Naive thymus-derived CD8-positive, alpha-beta T cell (primary cell): ENCODE results near the gene FBXW7. TPM values are rescaled to one million over a fixed set of nuclear protein-coding genes. Genes with fewer than 3 reads are reported as not detected.

Source experiments
- ATAC-seq, 2 donors: fragments of 150-1000 bp; cut with Tn5 transposase in 1 of 2; sonication (Bioruptor Pico), chemical (Tn5 transposase) in 1 of 2; 1 replicate in 1 of 2; 2 replicates in 1 of 2; pipeline ENCODE4 v1.10.0; 2021; ENCODE audit warnings: mild to moderate bottlenecking in 2 of 2, moderate library complexity in 2 of 2
- POLR2A ChIA-PET: fragments of 350-600 bp; sonication (Branson Sonifier 250); formaldehyde crosslinking; loops from one replicate; lab custom pipeline; 2021; ENCODE audit warnings: antibody characterized with exemption; lab: Charles Lee
- DNase-seq, 10 donors: peaks; one replicate each; pipeline versions ENCODE4 v3.0.0 to v3.0.0-alpha.2; 2020 to 2022
- H3K27ac Mint-ChIP-seq, 10 donors: one replicate each; pipeline ENCODE4 v1.8.0; 2020 to 2022; ENCODE audit warnings: mild to moderate bottlenecking in 10 of 10, mixed read lengths in 10 of 10, moderate library complexity in 4 of 10, inconsistent platforms in 1 of 10
- H3K27me3 Mint-ChIP-seq, 5 donors: one replicate each; pipeline ENCODE4 v1.8.0; 2021 to 2022; ENCODE audit warnings: mixed read lengths in 5 of 5
- H3K36me3 Mint-ChIP-seq, 3 donors: one replicate each; pipeline ENCODE4 v1.8.0; 2020 to 2022; ENCODE audit warnings: mixed read lengths in 3 of 3, mild to moderate bottlenecking in 2 of 3, inconsistent platforms in 1 of 3
- H3K4me1 Mint-ChIP-seq, 4 donors: one replicate each; pipeline ENCODE4 v1.8.0; 2021 to 2022; ENCODE audit warnings: mixed read lengths in 4 of 4
- H3K4me3 Mint-ChIP-seq, 10 donors: one replicate each; pipeline ENCODE4 v1.8.0; 2020 to 2022; ENCODE audit warnings: mild to moderate bottlenecking in 10 of 10, mixed read lengths in 10 of 10, moderate library complexity in 6 of 10, inconsistent platforms in 1 of 10
- H3K9me3 Mint-ChIP-seq, 9 donors: one replicate each; pipeline ENCODE4 v1.8.0; 2020 to 2022; ENCODE audit warnings: mixed read lengths in 9 of 9, mild to moderate bottlenecking in 3 of 9, inconsistent platforms in 1 of 9, moderate library complexity in 1 of 9
- microRNA-seq: library from miRNA; unstranded; fragments of <30 nt; microRNA quantifications from one replicate; pipeline ENCODE4 v1.2.0, GENCODE V29; 2022; ENCODE audit warnings: borderline microRNAs expressed
- polyA plus RNA-seq, 3 donors: library from polyadenylated mRNA; unstranded; fragments of 300-500 nt; fragmentation: Illumina TruSeq; gene quantifications; one replicate each; pipeline ENCODE4 v1.2.3, GENCODE V29; 2021
- total RNA-seq, 8 experiments: library from RNA in 2 of 8; stranded (reverse) in 2 of 8; gene quantifications; one replicate each; pipeline ENCODE4 v1.2.3 and lab custom pipeline; 2021 to 2026

The FBXW7 gene
- total and polyA plus RNA-seq, 5 experiments from 2014 or later, result 30.0 to 126 (median 41.4) TPM

DNA sequence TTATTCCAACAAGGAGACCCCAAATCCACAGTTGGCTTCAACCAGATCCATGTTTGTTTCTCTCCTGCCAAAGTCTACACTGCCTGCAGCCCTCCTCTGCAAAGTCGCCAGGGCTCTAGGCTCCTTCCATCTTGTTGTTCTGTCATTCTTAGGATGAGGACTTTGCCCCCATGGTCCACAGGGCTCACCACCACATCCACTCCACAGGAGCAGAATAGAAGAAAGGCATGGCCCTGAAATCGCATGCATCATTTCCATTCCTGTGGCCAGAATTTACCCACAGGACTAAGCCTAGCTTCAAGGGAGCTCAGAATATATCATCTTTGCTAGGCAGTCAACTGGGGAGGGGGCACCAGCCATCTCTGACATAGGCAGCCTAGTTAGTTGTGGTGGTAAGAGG lies 254.7 kb downstream of the FBXW7 start:
- Mint-ChIP-seq H3K4me3 (peak overlapping the region in 2 of 10 donors; percentile 7 to 72), H3K36me3 (no peaks in the 10 kb centered on the region), H3K27me3 (no peaks in the 10 kb centered on the region), H3K4me1 (peaks cover 9 to 22% (median 14%) of the 10 kb centered on the region in 4 donors), H3K9me3 (no peaks in the 10 kb centered on the region), H3K27ac (peak overlapping the region in 6 of 10 donors; percentile 8 to 89 (median 74))
- DNase-seq (no peak), ATAC-seq (no peak)
- POLR2A ChIA-PET, result no interaction called here

DNA sequence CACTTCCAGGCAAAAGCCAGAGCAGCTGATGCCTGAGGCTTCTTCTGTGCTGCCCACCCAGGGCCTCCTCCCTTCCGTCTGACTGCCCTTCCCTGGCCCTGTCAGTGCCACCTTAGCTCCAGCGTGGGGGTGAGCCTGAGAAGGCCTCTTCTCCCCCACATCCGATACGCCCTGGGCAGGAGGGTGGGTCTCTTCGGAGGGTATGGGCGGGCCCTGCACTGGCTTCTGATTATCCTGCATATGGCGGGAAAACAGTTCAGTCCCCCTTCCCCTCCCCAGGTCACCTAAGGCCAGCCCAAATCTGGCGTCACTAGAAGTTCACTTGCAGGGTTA lies 256.7 kb downstream of the FBXW7 start:
- ATAC-seq (no peak), DNase-seq (no peak)
- no peak overlapping the region for H3K4me3 Mint-ChIP-seq
- no peaks in the 10 kb centered on the region for H3K9me3 Mint-ChIP-seq
- POLR2A ChIA-PET, result no interaction called here
- no peaks in the 10 kb centered on the region for H3K36me3 Mint-ChIP-seq
- H3K27me3 Mint-ChIP-seq, result no peaks in the 10 kb centered on the region
- peaks cover 11 to 22% (median 15%) of the 10 kb centered on the region in 4 donors for H3K4me1 Mint-ChIP-seq
- peak overlapping the region in 2 of 10 donors; percentile 75 to 79 for H3K27ac Mint-ChIP-seq

DNA sequence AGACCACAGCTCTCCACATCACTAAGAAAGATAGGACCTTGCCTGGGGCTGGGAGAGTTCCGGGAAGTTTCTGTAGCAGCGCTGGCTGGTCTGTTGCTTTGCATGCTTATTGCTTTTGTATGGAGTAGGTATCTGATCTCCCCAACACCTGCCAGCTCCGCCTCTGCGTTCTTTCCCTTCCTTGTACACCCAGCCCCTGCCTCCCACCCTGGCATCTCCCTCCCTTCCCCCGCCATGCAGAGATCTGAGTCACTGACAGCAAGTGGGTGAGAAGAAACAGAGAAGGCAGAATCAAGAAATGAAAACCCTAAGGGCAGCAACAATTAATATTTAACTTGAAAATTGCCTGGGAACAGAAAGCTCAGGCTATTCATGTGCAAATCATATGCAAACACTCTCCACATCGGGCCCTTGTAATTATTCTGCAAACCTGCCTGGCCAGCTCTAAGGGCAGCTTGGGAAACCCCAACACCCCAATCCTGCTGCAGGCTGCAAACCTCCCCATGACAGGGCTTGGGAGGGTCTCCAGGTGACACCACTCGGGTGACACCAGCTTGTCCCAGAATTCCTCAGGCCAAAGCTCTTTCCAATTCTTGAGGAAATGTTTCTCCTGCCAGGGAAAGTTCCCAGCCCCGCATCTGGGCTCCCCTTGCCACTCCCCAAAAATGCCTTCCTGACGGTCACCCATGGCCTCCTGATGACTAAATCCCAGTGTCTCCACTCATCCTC lies 257.2 kb downstream of the FBXW7 start:
- POLR2A ChIA-PET, result no interaction called here
- Mint-ChIP-seq H3K27ac (peak overlapping the region in 3 of 10 donors; percentile 41 to 79 (median 75)), H3K4me1 (peaks cover 11 to 22% (median 15%) of the 10 kb centered on the region in 4 donors), H3K4me3 (no peak overlapping the region), H3K36me3 (no peaks in the 10 kb centered on the region), H3K27me3 (no peaks in the 10 kb centered on the region), H3K9me3 (no peaks in the 10 kb centered on the region)
- DNase-seq, result no peak
- ATAC-seq, result no peak

DNA sequence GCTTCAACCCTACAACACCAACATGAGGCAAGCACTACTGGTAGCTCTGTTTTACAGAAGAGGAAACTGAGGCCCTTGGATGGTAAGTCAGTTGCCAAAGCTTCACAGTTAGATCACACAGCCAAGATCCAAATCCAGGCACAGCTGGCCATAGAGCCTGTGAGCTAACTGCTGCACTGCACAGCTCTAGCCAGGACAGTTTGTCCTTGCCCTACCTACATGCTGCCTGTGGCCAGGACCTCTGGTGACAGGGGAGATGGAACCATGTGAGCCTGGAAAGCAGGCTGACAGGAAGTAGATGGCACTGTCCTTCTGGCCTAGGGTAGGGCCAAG lies 257.8 kb downstream of the FBXW7 start:
- POLR2A ChIA-PET, result interaction anchor here (0.9 to 1.2 kb wide), 3 partner anchors 11 to 256 kb away, joined by 3 to 4 read pairs (median 3); no protein-coding TSS in a partner anchor
- H3K4me1 Mint-ChIP-seq, result peaks cover 11 to 18% (median 15%) of the 10 kb centered on the region in 4 donors
- no peaks in the 10 kb centered on the region for H3K27me3 Mint-ChIP-seq
- H3K27ac Mint-ChIP-seq, result no peak overlapping the region
- no peak for ATAC-seq
- H3K4me3 Mint-ChIP-seq, result no peak overlapping the region
- no peaks in the 10 kb centered on the region for H3K9me3 Mint-ChIP-seq
- no peak for DNase-seq
- H3K36me3 Mint-ChIP-seq, result no peaks in the 10 kb centered on the region

DNA sequence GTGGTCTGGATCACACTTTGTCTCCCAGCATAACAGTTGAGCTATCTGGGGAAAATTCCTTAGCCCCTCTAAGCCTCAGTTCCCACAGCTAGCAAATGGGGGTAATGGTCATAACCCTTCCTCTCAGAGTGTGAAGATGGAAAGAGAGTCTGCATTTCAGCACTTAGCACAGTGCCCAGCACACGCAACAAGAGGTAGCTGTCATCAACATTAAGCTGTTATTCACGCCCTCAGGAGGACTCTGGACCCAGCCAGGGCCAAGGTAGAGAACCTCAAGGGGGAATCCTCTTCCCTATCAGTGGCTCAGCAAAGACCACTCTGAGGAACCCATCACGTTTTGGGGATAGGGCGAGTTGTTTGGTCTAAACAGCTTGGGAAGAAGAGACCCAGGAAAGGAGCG lies 258.6 kb downstream of the FBXW7 start:
- H3K4me3 Mint-ChIP-seq, result no peak overlapping the region
- no peaks in the 10 kb centered on the region for H3K9me3 Mint-ChIP-seq
- no peaks in the 10 kb centered on the region for H3K36me3 Mint-ChIP-seq
- no peaks in the 10 kb centered on the region for H3K27me3 Mint-ChIP-seq
- POLR2A ChIA-PET, result interaction anchor here (0.9 to 1.2 kb wide), 3 partner anchors 11 to 256 kb away, joined by 3 to 4 read pairs (median 3); no protein-coding TSS in a partner anchor
- no peak overlapping the region for H3K27ac Mint-ChIP-seq
- H3K4me1 Mint-ChIP-seq, result peaks cover 11 to 17% (median 14%) of the 10 kb centered on the region in 4 donors
- ATAC-seq, result no peak
- no peak for DNase-seq

DNA sequence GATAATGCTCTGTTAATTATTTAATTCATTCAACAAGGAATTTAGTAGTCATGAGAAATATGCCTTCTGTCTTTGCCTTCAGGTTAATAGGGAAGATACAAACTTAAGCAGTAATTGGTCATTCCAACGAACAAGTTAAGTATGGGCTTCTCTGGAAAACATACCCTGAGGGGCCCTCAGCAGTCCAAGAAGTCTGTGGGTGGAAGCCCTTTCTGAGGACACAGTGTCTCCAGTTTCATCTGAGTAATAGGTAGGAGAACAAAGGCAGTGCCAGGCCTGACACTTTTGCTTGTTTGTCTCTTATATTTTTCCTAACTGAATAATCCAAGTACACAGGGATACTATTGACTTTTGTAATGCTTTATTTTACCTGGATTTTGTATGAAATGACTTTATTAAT lies 262.5 kb downstream of the FBXW7 start:
- Mint-ChIP-seq H3K9me3 (no peaks in the 10 kb centered on the region), H3K4me1 (peaks cover 0 to 11% (median 2%) of the 10 kb centered on the region in 4 donors), H3K27ac (no peak overlapping the region), H3K27me3 (no peaks in the 10 kb centered on the region), H3K36me3 (no peaks in the 10 kb centered on the region), H3K4me3 (no peak overlapping the region)
- no peak for ATAC-seq
- POLR2A ChIA-PET, result no interaction called here
- no peak for DNase-seq

Small RNA genes within 50 kb of the gene (microRNA-seq; reads per million reads assigned to microRNA genes)
- gene MIR3140, result not detected

Other genes starting within 250 kb of the FBXW7 start
- gene TMEM154, start 143.9 kb upstream of the FBXW7 start, total RNA-seq, result 10 to 100 TPM; 33.4 to 37.9 TPM
- 10 to 100 TPM; 24.7 to 30.8 (median 28.4) TPM for gene TMEM154, start 143.9 kb upstream of the FBXW7 start, polyA plus RNA-seq
- gene TIGD4, start 243.6 kb upstream of the FBXW7 start, total RNA-seq, result under 1 TPM; 0.36 to 0.47 TPM
- gene TIGD4, start 243.6 kb upstream of the FBXW7 start, polyA plus RNA-seq, result under 1 TPM in 1 of 3 donors, not detected in 2; 0.12 TPM
- 10 to 100 TPM; 11.3 to 14.5 TPM for gene ARFIP1, start 243.9 kb upstream of the FBXW7 start, total RNA-seq
- 10 to 100 TPM; 12.2 to 21.3 (median 17.9) TPM for gene ARFIP1, start 243.9 kb upstream of the FBXW7 start, polyA plus RNA-seq